K562 (cell line): ENCODE measurements around the gene PBXIP1. TPM values are rescaled to one million over a fixed set of nuclear protein-coding genes. Genes with fewer than 3 reads are reported as not detected.

Source experiments
- ATAC-seq: fragments of 200-7000 bp; cut with Tn5 transposase; 3 replicates; pipeline ENCODE4 v1.9.1; 2020; ENCODE audit warnings: moderate library complexity
- BruUV-seq: library from RNA; stranded (reverse); fragments of 400-500 nt; replicated peaks from 2 replicates; lab custom pipeline; 2021; lab: Mats Ljungman, UMichigan
- CTCF ChIA-PET: fragments of 300-600 bp; formaldehyde crosslinking; extraction: SDS; loops from one replicate; lab custom pipeline; 2021; ENCODE audit warnings: low intra/inter-chr PET ratio; lab: Yijun Ruan, JAX
- POLR2A ChIA-PET: fragments of 300-600, 350-650 bp; sonication (Branson Sonifier 250); formaldehyde crosslinking; extraction: SDS; loops from one replicate; lab custom pipeline; 2021; ENCODE audit warnings: antibody characterized with exemption, inconsistent platforms; lab: Yijun Ruan, JAX
- DNase-seq, 4 experiments: peaks; one replicate each; pipeline versions ENCODE4 v3.0.0 to v3.0.0-alpha.2; 2011 to 2018; ENCODE audit warnings: low spot score in 3 of 4, mixed read lengths in 3 of 4; ENCODE audit errors: extremely low read depth in 1 of 4
- FAIRE-seq: peaks from 2 replicates; lab custom pipeline; 2011; peaks lifted over from hg19 to GRCh38; lab: Jason Lieb, UNC
- H2AFZ ChIP-seq: 2 replicates; pipeline ENCODE4 v1.6.0; 2011; ENCODE audit warnings: low read depth, low read length, control low read depth, inconsistent platforms
- H3K27ac ChIP-seq: fragments of 200-600 bp; 3 replicates; pipeline ENCODE4 v1.8.0; 2011; ENCODE audit warnings: low read depth, mild to moderate bottlenecking, control low read depth, inconsistent platforms, low read length, moderate library complexity, mixed read lengths; ENCODE audit errors: extremely low read depth
- H3K27me3 ChIP-seq, 2 experiments: fragments of 300-600 bp in 1 of 2; 2 replicates in 1 of 2; 3 replicates in 1 of 2; pipeline versions ENCODE4 v1.6.0 to v1.8.0; 2011; ENCODE audit warnings: inconsistent platforms in 2 of 2, low read length in 2 of 2, mild to moderate bottlenecking in 1 of 2, mixed read lengths in 1 of 2, moderate library complexity in 1 of 2; ENCODE audit not compliant: control insufficient read depth in 2 of 2, insufficient read depth in 2 of 2
- H3K36me3 ChIP-seq: fragments of 300-600 bp; 3 replicates; pipeline ENCODE4 v1.8.0; 2011; ENCODE audit warnings: mild to moderate bottlenecking, low read length, inconsistent platforms; ENCODE audit not compliant: control insufficient read depth, insufficient read depth
- H3K4me1 ChIP-seq, 2 experiments: fragments of 200-600 bp in 1 of 2; replicated peaks in 1 of 2; 2 replicates in 1 of 2; 3 replicates in 1 of 2; pipeline versions ENCODE4 v1.5.1 to v1.8.0; 2011; ENCODE audit warnings: inconsistent platforms in 2 of 2, low read length in 2 of 2, mild to moderate bottlenecking in 1 of 2, mixed read lengths in 1 of 2, moderate library complexity in 1 of 2; ENCODE audit not compliant: control insufficient read depth in 2 of 2, insufficient read depth in 2 of 2
- H3K4me2 ChIP-seq: 2 replicates; pipeline ENCODE4 v1.6.1; 2011; ENCODE audit warnings: low read length, control low read depth, inconsistent platforms, mixed read lengths; ENCODE audit not compliant: insufficient read depth
- H3K4me3 ChIP-seq: fragments of 200-600 bp; sonication (generic), shearing (Covaris generic); 2 replicates; pipeline ENCODE4 v1.5.1; 2016; ENCODE audit warnings: control low read depth, inconsistent platforms
- H3K79me2 ChIP-seq: fragments of 200-600 bp; 3 replicates; pipeline ENCODE4 v1.8.0; 2011; ENCODE audit warnings: low read length, inconsistent platforms; ENCODE audit not compliant: control insufficient read depth, insufficient read depth
- H3K9ac ChIP-seq, 2 experiments: 2 replicates each; pipeline versions ENCODE4 v1.6.0 to v1.6.1; 2011; ENCODE audit warnings: low read depth in 2 of 2, low read length in 2 of 2, control low read depth in 1 of 2, inconsistent platforms in 1 of 2, mild to moderate bottlenecking in 1 of 2, mixed read lengths in 1 of 2; ENCODE audit not compliant: insufficient read depth in 1 of 2
- H3K9me1 ChIP-seq: one replicate; pipeline ENCODE4 v1.6.0; 2011; ENCODE audit warnings: inconsistent platforms, mild to moderate bottlenecking, low read length, moderate library complexity; ENCODE audit not compliant: control insufficient read depth, insufficient read depth
- H3K9me3 ChIP-seq: replicated peaks from 2 replicates; pipeline ENCODE4 v1.5.1; 2011; ENCODE audit warnings: low read depth, low read length, inconsistent platforms; ENCODE audit not compliant: control insufficient read depth, insufficient read depth
- H4K20me1 ChIP-seq: replicated peaks from 2 replicates; pipeline ENCODE4 v1.6.1; 2011; ENCODE audit warnings: low read length, inconsistent platforms, mixed read lengths; ENCODE audit not compliant: control insufficient read depth, insufficient read depth
- CAMTA2 ChIP-seq: fragments of 250-450 bp; sonication (Bioruptor Pico); conservative IDR thresholded peaks from 2 replicates; pipeline ENCODE4 v1.5.1; 2022
- CHD1 ChIP-seq: fragments of 200-600 bp; sonication (generic); IDR thresholded peaks from one replicate; pipeline ENCODE4 v1.6.1; 2012; ENCODE audit warnings: mild to moderate bottlenecking, moderate library complexity, low read length, inconsistent platforms
- CXXC5 ChIP-seq: fragments of 250-450 bp; sonication (Bioruptor Pico); IDR thresholded peaks from 2 replicates; pipeline ENCODE4 v1.8.0; 2022; ENCODE audit warnings: inconsistent platforms, mild to moderate bottlenecking, moderate library complexity
- ESRRA ChIP-seq: fragments of 450-650 bp; IDR thresholded peaks from 2 replicates; pipeline ENCODE4 v1.6.1; 2014; ENCODE audit warnings: low read depth, mild to moderate bottlenecking, moderate library complexity, borderline replicate concordance
- KLF6 ChIP-seq: fragments of 250-450 bp; sonication (Bioruptor Pico); IDR thresholded peaks from 2 replicates; pipeline ENCODE4 v1.4.0; 2020; ENCODE audit warnings: mild to moderate bottlenecking, moderate library complexity, borderline replicate concordance
- MYNN ChIP-seq, 2 experiments: sonication (generic); formaldehyde crosslinking in 1 of 2; IDR thresholded peaks; 2 replicates each; pipeline versions ENCODE4 v1.5.0 to v1.6.1; 2016 to 2020; ENCODE audit warnings: antibody characterized with exemption in 1 of 2, missing genetic modification reagents in 1 of 2
- NONO ChIP-seq, 2 experiments: fragments of 200-400 bp in 1 of 2; fragments of 450-650 bp in 1 of 2; formaldehyde crosslinking in 1 of 2; IDR thresholded peaks; 2 replicates each; pipeline ENCODE4 v1.6.1; 2017; ENCODE audit warnings: low read depth in 2 of 2, mild to moderate bottlenecking in 2 of 2, moderate library complexity in 2 of 2, low read length in 1 of 2
- PHF20 ChIP-seq: fragments of 450-650 bp; IDR thresholded peaks from 2 replicates; pipeline ENCODE4 v1.6.1; 2018; ENCODE audit not compliant: partially characterized antibody
- POLR2H ChIP-seq: IDR thresholded peaks from 2 replicates; pipeline ENCODE4 v1.6.1; 2016; ENCODE audit warnings: missing genetic modification characterization, low read depth, mild to moderate bottlenecking, control low read depth, missing compliant biosample characterization, moderate library complexity
- ZNF217 ChIP-seq: sonication (generic); formaldehyde crosslinking; IDR thresholded peaks from 2 replicates; pipeline ENCODE4 v1.8.0; 2022; ENCODE audit warnings: mild to moderate bottlenecking, missing genetic modification reagents
- ZNF239 ChIP-seq: fragments of 250-450 bp; sonication (Bioruptor Pico); IDR thresholded peaks from 2 replicates; pipeline ENCODE4 v1.4.0; 2020; ENCODE audit warnings: mild to moderate bottlenecking
- ZNF274 ChIP-seq: IDR thresholded peaks from 2 replicates; pipeline ENCODE4 v1.6.1; 2011; ENCODE audit warnings: low read depth, mild to moderate bottlenecking, low read length, moderate library complexity, borderline replicate concordance
- ZNF507 ChIP-seq: conservative IDR thresholded peaks from 2 replicates; pipeline ENCODE4 v1.6.1; 2017; ENCODE audit warnings: missing genetic modification characterization, missing compliant biosample characterization
- ZNF644 ChIP-seq: fragments of 200-800 bp; sonication (Bioruptor generic); IDR thresholded peaks from 2 replicates; pipeline ENCODE4 v1.6.1; 2016; ENCODE audit warnings: low read depth, missing genetic modification characterization, missing compliant biosample characterization
- ZZZ3 ChIP-seq: fragments of 450-650 bp; IDR thresholded peaks from 2 replicates; pipeline ENCODE4 v1.6.1; 2016; ENCODE audit warnings: antibody characterized with exemption, mild to moderate bottlenecking, moderate library complexity
- WGBS: fragments of 100-300 bp; shearing (Covaris generic); methylation state at CpG from one replicate; pipeline ENCODE4 v1.1.6; 2016; ENCODE audit warnings: low coverage, mixed read lengths; ENCODE audit not compliant: insufficient coverage; ENCODE audit errors: missing lambda C conversion rate; 5-methylcytosine and 5-hydroxymethylcytosine counted together
- in situ Hi-C: fragments of 300-500 bp; cut with MboI; formaldehyde crosslinking; loops from 4 replicates; pipeline ENCODE4 v1.15.0; 2018; ENCODE audit warnings: inconsistent platforms, mixed read lengths
- intact Hi-C: fragments of 100-400 bp; cut with micrococcal nuclease; formaldehyde crosslinking; loops from 2 replicates; pipeline ENCODE4 v1.14.2; 2022
- polyA plus RNA-seq, 8 experiments: library from polyadenylated mRNA; depleted of rRNA in 4 of 8; stranded (reverse) in 5 of 8; unstranded in 3 of 8; fragments of >200 nt; fragmentation: Nextera tagmentation in 2 of 8; fragmentation: Illumina TruSeq in 1 of 8; extraction: Ambion mirVana in 2 of 8; extraction: Trizol in 1 of 8; gene quantifications; 2 replicates each; pipeline versions ENCODE4 v1.2.1 to v1.2.3, GENCODE V29; 2011 to 2014; ENCODE audit warnings: inconsistent platforms in 1 of 8, missing spikeins in 1 of 8
- total RNA-seq, 7 experiments: library from RNA; depleted of rRNA in 6 of 7; stranded (reverse); fragments of >200 nt in 6 of 7; fragmentation: Illumina TruSeq in 2 of 7; extraction: Trizol in 2 of 7; gene quantifications; 2 replicates each; pipeline versions ENCODE4 v1.2.1 to v1.2.3, GENCODE V29; 2011 to 2021; ENCODE audit warnings: low replicate concordance in 1 of 7
- TF ChIP-seq, protein P1 (sequence below): sonication (generic); formaldehyde crosslinking; IDR thresholded peaks from 2 replicates; pipeline ENCODE4 v1.8.1; 2023; ENCODE audit warnings: mild to moderate bottlenecking, missing genetic modification reagents

Gene PBXIP1
- total and polyA plus RNA-seq, 9 of the 15 experiments (the other 6 are each of a cell fraction or from before 2014, with no cell fraction given), result 0.13 to 8.3 (median 5.8) TPM

DNA sequence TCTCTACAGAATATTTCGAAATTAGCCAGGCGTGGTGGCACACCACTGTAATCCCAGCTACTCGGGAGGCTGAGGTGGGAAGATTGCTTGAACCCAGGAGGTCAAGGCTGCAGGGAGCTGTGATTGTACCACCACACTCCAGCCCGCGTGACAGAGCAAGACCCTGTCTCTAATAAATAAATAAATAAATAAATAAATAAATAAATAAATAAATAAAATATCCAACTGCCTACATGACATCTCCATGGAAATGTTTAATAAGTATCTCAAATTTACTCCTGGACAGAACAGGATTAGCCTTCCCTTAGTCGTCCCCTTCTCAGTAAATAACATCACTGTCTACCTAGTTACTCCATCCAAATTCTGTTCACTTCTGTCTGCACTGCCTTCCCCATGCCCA, 56.9 kb downstream of the PBXIP1 start (continued):
- TF ChIP-seq POLR2H (tag) (no peak), ESRRA (no peak), KLF6 (no peak), NONO (IDR thresholded peaks at IDR 0.05; ENCODE audit: low read depth in 2 of 2, low read length in 1 of 2) (no peak), CHD1 (no peak), ZNF274 (no peak), ZNF507 (tag) (no peak)

- no peaks in the 10 kb centered on the region for H3K9me3 ChIP-seq
- intact Hi-C loops (no loop called here), in situ Hi-C loops (no loop called here)
- H3K9ac ChIP-seq, result peak overlapping the region in 1 of 2 experiments; percentile 29; a peak in 1 of 4 replicates
- POLR2A ChIA-PET, result interaction anchor here (0.6 to 1.5 kb wide), 7 partner anchors 9 to 1022 kb away, joined by 3 to 4 read pairs (median 3); no protein-coding TSS in a partner anchor
- FAIRE-seq (no peak), DNase-seq (no peak), ATAC-seq (no peak)
- no peak overlapping the region for H2AFZ ChIP-seq
- peaks cover 0 to 15% of the 10 kb centered on the region in 2 experiments; a peak in 3 of 5 replicates for H3K4me1 ChIP-seq
- no peaks in the 10 kb centered on the region for H3K36me3 ChIP-seq
- H3K27ac ChIP-seq, result no peak overlapping the region
- no TSS peak for BruUV-seq
- H3K9me1 ChIP-seq, result no peaks in the 10 kb centered on the region
- H4K20me1 ChIP-seq, result no peaks in the 10 kb centered on the region
- H3K4me2 ChIP-seq, result no peak overlapping the region
- no peaks in the 10 kb centered on the region for H3K79me2 ChIP-seq
- H3K27me3 ChIP-seq, result no peaks in the 10 kb centered on the region
- CTCF ChIA-PET, result no interaction called here
- 40% methylated on average over 10 of the region's 10 CpGs for WGBS
- H3K4me3 ChIP-seq, result no peak overlapping the region
- no peak for TF ChIP-seq CXXC5 (CRISPR knock-in tag)
- no peak for TF ChIP-seq ZNF644 (tag)
- no peak for TF ChIP-seq MYNN (IDR thresholded peaks at IDR 0.05)
- TF ChIP-seq MYNN (CRISPR knock-in tag; IDR thresholded peaks at IDR 0.05), result no peak
- no peak for TF ChIP-seq ZNF239
- no peak for TF ChIP-seq CAMTA2 (CRISPR knock-in tag)
- TF ChIP-seq ZZZ3, result no peak
- TF ChIP-seq ESRRA, result no peak
- TF ChIP-seq, protein P1, sequence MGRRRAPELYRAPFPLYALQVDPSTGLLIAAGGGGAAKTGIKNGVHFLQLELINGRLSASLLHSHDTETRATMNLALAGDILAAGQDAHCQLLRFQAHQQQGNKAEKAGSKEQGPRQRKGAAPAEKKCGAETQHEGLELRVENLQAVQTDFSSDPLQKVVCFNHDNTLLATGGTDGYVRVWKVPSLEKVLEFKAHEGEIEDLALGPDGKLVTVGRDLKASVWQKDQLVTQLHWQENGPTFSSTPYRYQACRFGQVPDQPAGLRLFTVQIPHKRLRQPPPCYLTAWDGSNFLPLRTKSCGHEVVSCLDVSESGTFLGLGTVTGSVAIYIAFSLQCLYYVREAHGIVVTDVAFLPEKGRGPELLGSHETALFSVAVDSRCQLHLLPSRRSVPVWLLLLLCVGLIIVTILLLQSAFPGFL, result no peak
- TF ChIP-seq PHF20, result no peak
- no peak for TF ChIP-seq ZNF217
Observed at GRCh38 chr1:154896771-154897286, 59.1 kb downstream of the PBXIP1 start.
